Panc1 (cell line): Measurements from ENCODE around the gene TOP3A.

Experiments
- CTCF ChIP-seq: fragments of 450-650 bp; IDR thresholded peaks from 2 replicates; pipeline ENCODE4 v1.5.1; 2017; ENCODE audit warnings: mild to moderate bottlenecking
- POLR2AphosphoS5 ChIP-seq: IDR thresholded peaks from 2 replicates; pipeline ENCODE4 v1.6.1; 2012; ENCODE audit warnings: mild to moderate bottlenecking, low read depth, low read length, moderate library complexity
- SIN3A ChIP-seq: IDR thresholded peaks from 2 replicates; pipeline ENCODE4 v1.6.1; 2012; ENCODE audit warnings: low read depth, mild to moderate bottlenecking, low read length, moderate library complexity, borderline replicate concordance; ENCODE audit not compliant: insufficient read depth
- TCF7L2 ChIP-seq: IDR thresholded peaks from 2 replicates; pipeline ENCODE4 v1.6.1; 2011; ENCODE audit warnings: mild to moderate bottlenecking, low read depth, low read length, inconsistent platforms
- TF ChIP-seq, protein P1 (sequence below), 2 experiments: IDR thresholded peaks; 2 replicates each; pipeline ENCODE4 v1.6.1; 2011 to 2012; ENCODE audit warnings: low read depth in 2 of 2, control low read depth in 1 of 2, low read length in 1 of 2, mild to moderate bottlenecking in 1 of 2, moderate library complexity in 1 of 2; ENCODE audit not compliant: insufficient read depth in 1 of 2

DNA sequence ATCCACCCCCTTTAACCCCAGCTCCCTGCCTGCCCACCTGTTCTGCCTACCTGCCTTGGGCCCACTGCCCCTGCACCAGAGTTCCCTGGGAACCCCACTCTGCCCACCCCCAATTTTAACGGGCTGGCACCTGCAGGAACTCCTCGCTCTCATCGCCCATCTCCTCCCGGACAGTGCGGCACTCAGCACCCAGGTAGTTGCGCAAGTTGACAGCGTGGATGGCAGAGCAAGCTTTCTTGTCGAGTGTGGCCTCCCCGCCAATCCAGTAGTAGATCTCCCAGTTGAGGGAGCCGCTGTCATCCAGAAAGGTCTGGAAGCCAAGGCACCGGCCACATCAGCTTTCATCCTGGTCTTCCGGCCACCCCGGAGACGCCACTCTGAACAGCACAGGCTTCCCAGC, 64.1 kb downstream of the TOP3A start:
- TF ChIP-seq CTCF (no peak), POLR2AphosphoS5 (no peak), SIN3A (no peak), TCF7L2 (no peak)
- TF ChIP-seq, protein P1, sequence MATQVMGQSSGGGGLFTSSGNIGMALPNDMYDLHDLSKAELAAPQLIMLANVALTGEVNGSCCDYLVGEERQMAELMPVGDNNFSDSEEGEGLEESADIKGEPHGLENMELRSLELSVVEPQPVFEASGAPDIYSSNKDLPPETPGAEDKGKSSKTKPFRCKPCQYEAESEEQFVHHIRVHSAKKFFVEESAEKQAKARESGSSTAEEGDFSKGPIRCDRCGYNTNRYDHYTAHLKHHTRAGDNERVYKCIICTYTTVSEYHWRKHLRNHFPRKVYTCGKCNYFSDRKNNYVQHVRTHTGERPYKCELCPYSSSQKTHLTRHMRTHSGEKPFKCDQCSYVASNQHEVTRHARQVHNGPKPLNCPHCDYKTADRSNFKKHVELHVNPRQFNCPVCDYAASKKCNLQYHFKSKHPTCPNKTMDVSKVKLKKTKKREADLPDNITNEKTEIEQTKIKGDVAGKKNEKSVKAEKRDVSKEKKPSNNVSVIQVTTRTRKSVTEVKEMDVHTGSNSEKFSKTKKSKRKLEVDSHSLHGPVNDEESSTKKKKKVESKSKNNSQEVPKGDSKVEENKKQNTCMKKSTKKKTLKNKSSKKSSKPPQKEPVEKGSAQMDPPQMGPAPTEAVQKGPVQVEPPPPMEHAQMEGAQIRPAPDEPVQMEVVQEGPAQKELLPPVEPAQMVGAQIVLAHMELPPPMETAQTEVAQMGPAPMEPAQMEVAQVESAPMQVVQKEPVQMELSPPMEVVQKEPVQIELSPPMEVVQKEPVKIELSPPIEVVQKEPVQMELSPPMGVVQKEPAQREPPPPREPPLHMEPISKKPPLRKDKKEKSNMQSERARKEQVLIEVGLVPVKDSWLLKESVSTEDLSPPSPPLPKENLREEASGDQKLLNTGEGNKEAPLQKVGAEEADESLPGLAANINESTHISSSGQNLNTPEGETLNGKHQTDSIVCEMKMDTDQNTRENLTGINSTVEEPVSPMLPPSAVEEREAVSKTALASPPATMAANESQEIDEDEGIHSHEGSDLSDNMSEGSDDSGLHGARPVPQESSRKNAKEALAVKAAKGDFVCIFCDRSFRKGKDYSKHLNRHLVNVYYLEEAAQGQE (IDR thresholded peaks at IDR 0.05; ENCODE audit: insufficient read depth in 1 of 2, low read depth in 2 of 2, low read length in 1 of 2), result no peak
